ENCODE data around the gene GLI3.

DNA sequence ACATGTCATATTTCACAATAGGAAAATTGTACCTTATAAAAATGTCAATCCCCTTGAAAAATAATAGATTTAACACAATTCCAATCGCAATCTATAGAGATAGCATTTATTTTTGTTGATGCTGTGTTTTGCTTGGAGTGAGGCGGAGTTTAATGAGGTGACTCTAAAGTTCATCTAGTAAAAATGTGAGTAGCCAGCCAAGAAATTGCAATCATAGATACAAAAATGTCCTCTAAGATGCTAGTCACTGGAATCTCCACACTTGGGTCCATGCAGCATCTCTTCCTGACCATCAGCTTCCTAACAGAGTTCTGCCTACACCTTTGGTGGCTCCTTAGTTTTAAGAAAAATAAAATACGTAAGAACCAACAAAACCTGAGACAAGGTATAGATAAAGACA is 44.9 kb downstream of the GLI3 start:
- TF ChIP-seq, protein P1, sequence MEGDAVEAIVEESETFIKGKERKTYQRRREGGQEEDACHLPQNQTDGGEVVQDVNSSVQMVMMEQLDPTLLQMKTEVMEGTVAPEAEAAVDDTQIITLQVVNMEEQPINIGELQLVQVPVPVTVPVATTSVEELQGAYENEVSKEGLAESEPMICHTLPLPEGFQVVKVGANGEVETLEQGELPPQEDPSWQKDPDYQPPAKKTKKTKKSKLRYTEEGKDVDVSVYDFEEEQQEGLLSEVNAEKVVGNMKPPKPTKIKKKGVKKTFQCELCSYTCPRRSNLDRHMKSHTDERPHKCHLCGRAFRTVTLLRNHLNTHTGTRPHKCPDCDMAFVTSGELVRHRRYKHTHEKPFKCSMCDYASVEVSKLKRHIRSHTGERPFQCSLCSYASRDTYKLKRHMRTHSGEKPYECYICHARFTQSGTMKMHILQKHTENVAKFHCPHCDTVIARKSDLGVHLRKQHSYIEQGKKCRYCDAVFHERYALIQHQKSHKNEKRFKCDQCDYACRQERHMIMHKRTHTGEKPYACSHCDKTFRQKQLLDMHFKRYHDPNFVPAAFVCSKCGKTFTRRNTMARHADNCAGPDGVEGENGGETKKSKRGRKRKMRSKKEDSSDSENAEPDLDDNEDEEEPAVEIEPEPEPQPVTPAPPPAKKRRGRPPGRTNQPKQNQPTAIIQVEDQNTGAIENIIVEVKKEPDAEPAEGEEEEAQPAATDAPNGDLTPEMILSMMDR (IDR thresholded peaks at IDR 0.05; ENCODE audit: low read depth, low read length), result no peak
- TF ChIP-seq EZH2phosphoT487 (IDR thresholded peaks at IDR 0.05; ENCODE audit: low read depth), result no peak

All from OCI-LY3 (cell line).